H9 (cell line): ENCODE results near the gene ARVCF. TPM values are rescaled to one million over a fixed set of nuclear protein-coding genes. Genes with fewer than 3 reads are reported as not detected.
A peak's percentile ranks its signal among the peaks of the same experiment; 100 is the strongest.

Source experiments
- DNase-seq: peaks from one replicate; pipeline ENCODE4 v3.0.0-alpha.2; 2017
- H2AFZ ChIP-seq: one replicate; pipeline ENCODE4 v1.6.1; 2013; ENCODE audit warnings: mild to moderate bottlenecking, low read length, control low read depth, moderate library complexity
- H2AK5ac ChIP-seq: 2 replicates; pipeline ENCODE4 v1.6.1; 2013; ENCODE audit warnings: low read length, control low read depth, mixed read lengths; ENCODE audit not compliant: insufficient read length
- H2BK120ac ChIP-seq: one replicate; pipeline ENCODE4 v1.6.1; 2013; ENCODE audit warnings: low read depth, mild to moderate bottlenecking, low read length, control low read depth, inconsistent platforms; ENCODE audit not compliant: poor library complexity, severe bottlenecking
- H2BK12ac ChIP-seq: 2 replicates; pipeline ENCODE4 v1.6.1; 2013; ENCODE audit warnings: low read length, control low read depth, mixed read lengths, low read depth; ENCODE audit not compliant: insufficient read length
- H2BK15ac ChIP-seq: 2 replicates; pipeline ENCODE4 v1.6.1; 2013; ENCODE audit warnings: low read depth, low read length, control low read depth
- H2BK20ac ChIP-seq: one replicate; pipeline ENCODE4 v1.6.1; 2013; ENCODE audit warnings: low read depth, mild to moderate bottlenecking, low read length, control low read depth, inconsistent platforms; ENCODE audit not compliant: poor library complexity, severe bottlenecking
- H2BK5ac ChIP-seq: 2 replicates; pipeline ENCODE4 v1.6.1; 2013; ENCODE audit warnings: low read length, control low read depth, mixed read lengths; ENCODE audit not compliant: insufficient read length
- H3K14ac ChIP-seq: 2 replicates; pipeline ENCODE4 v1.6.1; 2013; ENCODE audit warnings: low read length, control low read depth; ENCODE audit not compliant: insufficient read depth
- H3K18ac ChIP-seq: 2 replicates; pipeline ENCODE4 v1.6.1; 2013; ENCODE audit warnings: low read depth, mild to moderate bottlenecking, mixed read lengths, low read length, control low read depth; ENCODE audit not compliant: insufficient read length
- H3K23ac ChIP-seq: 2 replicates; pipeline ENCODE4 v1.6.1; 2013; ENCODE audit warnings: low read length, control low read depth, mixed read lengths, low read depth; ENCODE audit not compliant: insufficient read length
- H3K23me2 ChIP-seq: 2 replicates; pipeline ENCODE4 v1.6.1; 2013; ENCODE audit warnings: low read depth, mild to moderate bottlenecking, mixed read lengths, low read length, control low read depth; ENCODE audit not compliant: insufficient read length, poor library complexity, severe bottlenecking
- H3K27ac ChIP-seq: 2 replicates; pipeline ENCODE4 v1.5.1; 2013; ENCODE audit warnings: low read length, control low read depth, mixed read lengths, low read depth; ENCODE audit not compliant: insufficient read length
- H3K27me3 ChIP-seq: 2 replicates; pipeline ENCODE4 v1.6.1; 2013; ENCODE audit warnings: low read length, control low read depth, inconsistent platforms; ENCODE audit not compliant: insufficient read depth
- H3K4ac ChIP-seq: 2 replicates; pipeline ENCODE4 v1.6.1; 2013; ENCODE audit warnings: low read depth, mild to moderate bottlenecking, control low read depth, inconsistent platforms, low read length, moderate library complexity
- H3K4me1 ChIP-seq: 2 replicates; pipeline ENCODE4 v1.6.1; 2013; ENCODE audit warnings: low read length, control low read depth, inconsistent platforms; ENCODE audit not compliant: insufficient read depth
- H3K4me2 ChIP-seq: 2 replicates; pipeline ENCODE4 v1.6.1; 2013; ENCODE audit warnings: low read length, control low read depth, mixed read lengths; ENCODE audit not compliant: insufficient read length, insufficient read depth
- H3K56ac ChIP-seq: 2 replicates; pipeline ENCODE4 v1.6.1; 2013; ENCODE audit warnings: low read depth, mild to moderate bottlenecking, mixed read lengths, low read length, control low read depth; ENCODE audit not compliant: insufficient read length
- H3K79me1 ChIP-seq: 2 replicates; pipeline ENCODE4 v1.6.1; 2013; ENCODE audit warnings: low read depth, mild to moderate bottlenecking, moderate library complexity, low read length, control low read depth, inconsistent platforms; ENCODE audit not compliant: insufficient read depth, poor library complexity, severe bottlenecking
- H3K79me2 ChIP-seq: 2 replicates; pipeline ENCODE4 v1.6.1; 2013; ENCODE audit warnings: low read length, control low read depth, inconsistent platforms; ENCODE audit not compliant: insufficient read depth
- H3K9ac ChIP-seq: 2 replicates; pipeline ENCODE4 v1.6.1; 2013; ENCODE audit warnings: low read length, control low read depth, mixed read lengths; ENCODE audit not compliant: insufficient read length; ENCODE audit errors: extremely low read depth
- H3K9me3 ChIP-seq: one replicate; pipeline ENCODE4 v1.6.1; 2013; ENCODE audit warnings: low read depth, low read length, inconsistent platforms; ENCODE audit not compliant: control insufficient read depth
- H3T11ph ChIP-seq: one replicate; pipeline ENCODE4 v1.6.1; 2013; ENCODE audit warnings: mild to moderate bottlenecking, low read length, control low read depth, inconsistent platforms
- H4K20me1 ChIP-seq: one replicate; pipeline ENCODE4 v1.6.1; 2013; ENCODE audit not compliant: control insufficient read depth, insufficient read length, insufficient read depth
- H4K5ac ChIP-seq: 2 replicates; pipeline ENCODE4 v1.6.1; 2013; ENCODE audit warnings: low read depth, mild to moderate bottlenecking, mixed read lengths, low read length, control low read depth; ENCODE audit not compliant: insufficient read length
- H4K8ac ChIP-seq: replicated peaks from 2 replicates; pipeline ENCODE4 v1.6.1; 2013; ENCODE audit warnings: low read length, control low read depth, mixed read lengths, low read depth; ENCODE audit not compliant: insufficient read length
- H4K91ac ChIP-seq: 2 replicates; pipeline ENCODE4 v1.6.1; 2013; ENCODE audit warnings: low read depth, mild to moderate bottlenecking, moderate library complexity, mixed read lengths, low read length, control low read depth; ENCODE audit not compliant: insufficient read length
- H3K27ac Mint-ChIP-seq, 3 experiments: 2 replicates in 2 of 3; 3 replicates in 1 of 3; pipeline ENCODE4 v1.8.0; 2020 to 2021; ENCODE audit warnings: mixed read lengths in 3 of 3, mild to moderate bottlenecking in 1 of 3, moderate library complexity in 1 of 3
- H3K27me3 Mint-ChIP-seq: 2 replicates; pipeline ENCODE4 v1.8.0; 2021; ENCODE audit warnings: low read depth, mild to moderate bottlenecking, moderate library complexity, mixed read lengths
- H3K36me3 Mint-ChIP-seq, 3 experiments: 2 replicates in 2 of 3; 3 replicates in 1 of 3; pipeline ENCODE4 v1.8.0; 2020 to 2021; ENCODE audit warnings: low read depth in 3 of 3, mixed read lengths in 3 of 3; ENCODE audit not compliant: insufficient read depth in 1 of 3
- H3K4me1 Mint-ChIP-seq, 2 experiments: 2 replicates each; pipeline ENCODE4 v1.8.0; 2020; ENCODE audit warnings: mixed read lengths in 2 of 2
- H3K4me3 Mint-ChIP-seq, 2 experiments: 2 replicates in 1 of 2; 3 replicates in 1 of 2; pipeline ENCODE4 v1.8.0; 2020 to 2021; ENCODE audit warnings: mild to moderate bottlenecking in 2 of 2, mixed read lengths in 2 of 2, moderate library complexity in 1 of 2
- H3K9me3 Mint-ChIP-seq, 2 experiments: 2 replicates in 1 of 2; 3 replicates in 1 of 2; pipeline ENCODE4 v1.8.0; 2020; ENCODE audit warnings: mild to moderate bottlenecking in 2 of 2, mixed read lengths in 2 of 2, moderate library complexity in 1 of 2
- CTCF ChIP-seq: fragments of 200-600 bp; sonication (generic); conservative IDR thresholded peaks from 3 replicates; pipeline ENCODE4 v1.8.0; 2021; ENCODE audit warnings: antibody characterized with exemption, mild to moderate bottlenecking
- WGBS: extraction: QIAGEN DNeasy Blood & Tissue Kit; methylation state at CpG from one replicate; pipeline ENCODE4 v1.1.7; 2013; ENCODE audit warnings: missing lambda C conversion rate, low lambda C conversion rate, mixed read lengths; ENCODE audit not compliant: insufficient read length; ENCODE audit errors: extremely low coverage; 5-methylcytosine and 5-hydroxymethylcytosine counted together
- total RNA-seq: library from RNA; stranded (reverse); gene quantifications from 2 replicates; pipeline ENCODE4 v1.2.1, GENCODE V29; 2021

ARVCF gene
- total RNA-seq, 1 experiment from 2014 or later: 40.7 TPM

DNA sequence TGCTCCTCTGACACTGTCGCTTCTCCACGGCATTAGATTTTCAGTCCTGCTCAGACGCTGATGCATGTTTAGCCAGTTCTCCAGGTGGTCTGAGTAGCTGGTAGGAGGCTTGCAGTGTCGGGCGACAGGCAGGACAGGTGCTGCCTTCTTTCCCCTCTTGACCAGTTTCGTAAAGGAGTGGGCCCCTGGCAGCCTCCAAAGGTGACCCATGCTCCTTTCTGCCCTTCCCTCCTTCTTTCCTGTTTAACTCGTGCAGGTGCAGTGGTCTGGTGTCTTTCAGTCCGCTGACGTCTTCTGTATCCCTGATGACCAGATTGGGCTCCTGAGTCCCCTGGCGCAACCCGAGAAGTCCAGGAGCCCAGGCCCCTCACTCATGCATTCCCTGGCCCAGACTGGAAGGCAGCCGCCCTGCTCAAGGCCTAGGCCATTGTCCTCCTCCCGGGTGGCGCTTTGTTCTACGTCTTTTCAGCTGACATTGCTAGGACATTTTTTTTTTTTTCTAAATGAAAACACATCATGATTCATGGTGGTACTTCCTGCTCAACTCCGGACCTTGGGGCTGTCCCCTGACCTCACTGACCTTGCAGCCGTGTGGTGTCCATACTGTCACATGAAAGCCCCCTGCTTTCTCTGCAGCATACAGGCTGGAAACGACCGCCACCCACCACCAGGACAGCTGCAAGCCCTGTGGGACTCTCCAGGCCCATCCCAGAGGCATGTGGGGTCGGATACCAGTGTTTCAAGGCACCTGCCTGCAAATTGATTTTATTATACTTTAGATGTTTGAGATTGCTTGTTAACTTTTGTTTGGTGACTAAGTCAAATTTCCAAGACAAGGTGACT lies 49.5 kb downstream of the ARVCF start:
- no peak overlapping the region for H3K4me2 ChIP-seq
- H2AFZ ChIP-seq: no peak overlapping the region
- peaks cover 4 to 32% (median 30%) of the 10 kb centered on the region in 3 experiments for H3K36me3 Mint-ChIP-seq
- H3K18ac ChIP-seq: no peak overlapping the region
- H3K79me2 ChIP-seq: no peaks in the 10 kb centered on the region
- H4K91ac ChIP-seq: no peak overlapping the region
- no peaks in the 10 kb centered on the region for H4K20me1 ChIP-seq
- no peak overlapping the region for H3K56ac ChIP-seq
- no peak overlapping the region for H2BK20ac ChIP-seq
- H3K4me1 Mint-ChIP-seq: peaks cover 15 to 16% of the 10 kb centered on the region in 2 experiments
- TF ChIP-seq CTCF: no peak
- H3K79me1 ChIP-seq: no peaks in the 10 kb centered on the region
- no peak overlapping the region for H3T11ph ChIP-seq
- H4K5ac ChIP-seq: no peak overlapping the region
- no peak overlapping the region for H4K8ac ChIP-seq
- H2BK120ac ChIP-seq: no peak overlapping the region
- no peak for DNase-seq
- H3K27ac Mint-ChIP-seq: peak overlapping the region in 1 of 3 experiments; percentile 69; a peak in 3 of 7 replicates
- H2BK12ac ChIP-seq: no peak overlapping the region
- H3K4ac ChIP-seq: no peak overlapping the region
- peaks cover 2% of the 10 kb centered on the region; the same call in 1 of the 2 replicates for H3K4me1 ChIP-seq
- H3K9me3 Mint-ChIP-seq: no peaks in the 10 kb centered on the region
- H2BK15ac ChIP-seq: no peak overlapping the region
- no peaks in the 10 kb centered on the region for H3K23me2 ChIP-seq
- no peaks in the 10 kb centered on the region for H3K9me3 ChIP-seq
- no CpG with 5 or more reads among the region's 20 CpGs for WGBS
- H3K27me3 Mint-ChIP-seq: no peaks in the 10 kb centered on the region; the same call in 1 of the 2 replicates
- no peak overlapping the region for H3K9ac ChIP-seq
- H3K23ac ChIP-seq: no peak overlapping the region
- H3K14ac ChIP-seq: no peak overlapping the region
- no peak overlapping the region for H2BK5ac ChIP-seq
- H3K27me3 ChIP-seq: no peaks in the 10 kb centered on the region
- no peak overlapping the region for H3K27ac ChIP-seq
- no peak overlapping the region for H2AK5ac ChIP-seq
- H3K4me3 Mint-ChIP-seq: no peak overlapping the region
